Measurements from ENCODE around the gene RTN1. TPM values are rescaled to one million over a fixed set of nuclear protein-coding genes. Genes with fewer than 3 reads are reported as not detected.

The RTN1 gene
- total RNA-seq, 1 donor from 2014 or later, result 2.1 TPM

DNA sequence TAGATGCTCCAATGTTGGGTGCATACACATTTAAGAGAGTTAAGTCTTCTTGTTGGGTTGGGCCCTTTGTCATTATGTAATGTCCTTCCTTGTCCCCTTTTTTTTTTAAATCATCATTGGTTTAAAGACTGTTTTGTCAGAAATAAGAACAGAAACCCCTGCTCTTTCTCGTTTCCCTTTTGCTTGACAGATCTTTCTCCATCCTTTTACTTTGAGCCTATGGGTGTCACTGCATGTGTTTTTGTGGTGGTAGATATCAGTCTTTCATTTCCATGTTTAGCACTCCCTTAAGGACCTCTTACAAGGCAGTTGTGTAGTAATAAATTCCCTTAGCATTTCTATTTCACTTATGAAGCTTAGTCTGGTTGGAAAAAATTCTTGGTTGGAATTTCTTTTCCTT, 47.4 kb downstream of the RTN1 start:
- Mint-ChIP-seq H3K27ac (ENCODE audit: unreplicated experiment) (no peak overlapping the region), H3K9me3 (ENCODE audit: unreplicated experiment) (no peaks in the 10 kb centered on the region)

DNA sequence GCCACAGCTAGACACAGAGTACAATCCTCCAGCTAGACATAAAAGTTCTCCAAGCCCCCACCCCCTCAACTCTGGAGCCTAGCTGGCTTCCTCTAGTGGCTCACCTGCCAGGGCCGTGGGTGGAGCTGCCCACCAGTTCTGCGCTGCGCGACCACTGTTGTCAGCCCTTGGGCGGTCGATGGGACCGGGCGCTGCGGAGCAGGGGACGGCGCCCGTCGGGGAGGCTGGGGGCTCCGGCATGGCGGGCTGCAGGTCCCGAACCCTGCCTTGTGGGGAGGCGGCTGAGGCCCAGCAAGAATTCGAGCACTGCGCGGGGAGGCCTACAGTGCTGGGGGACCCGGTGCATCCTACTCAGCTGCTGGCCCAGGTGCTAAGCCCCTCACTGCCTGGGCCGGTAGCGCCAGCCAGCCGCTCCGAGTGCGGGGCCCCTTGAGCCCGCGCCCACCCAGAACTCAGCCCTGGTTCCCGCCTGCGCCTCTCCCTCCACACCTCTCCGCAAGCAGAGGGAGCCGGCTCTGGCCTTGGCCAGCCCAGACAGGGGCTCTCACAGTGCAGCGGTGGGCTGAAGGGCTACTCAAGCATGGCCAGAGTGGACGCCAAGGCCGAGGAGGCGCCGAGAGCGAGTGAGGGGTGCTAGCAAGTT, 51.0 kb downstream of the RTN1 start:
- no peak overlapping the region for H3K27ac Mint-ChIP-seq (ENCODE audit: unreplicated experiment)
- H3K4me1 Mint-ChIP-seq (ENCODE audit: unreplicated experiment), result no peaks in the 10 kb centered on the region
- H3K4me3 Mint-ChIP-seq (ENCODE audit: unreplicated experiment), result no peak overlapping the region
- no peaks in the 10 kb centered on the region for H3K9me3 Mint-ChIP-seq (ENCODE audit: unreplicated experiment)
- DNase-seq (ENCODE audit: low spot score), result no peak
- no peaks in the 10 kb centered on the region for H3K36me3 Mint-ChIP-seq (ENCODE audit: low read depth, unreplicated experiment)
- TF ChIP-seq, protein P1, sequence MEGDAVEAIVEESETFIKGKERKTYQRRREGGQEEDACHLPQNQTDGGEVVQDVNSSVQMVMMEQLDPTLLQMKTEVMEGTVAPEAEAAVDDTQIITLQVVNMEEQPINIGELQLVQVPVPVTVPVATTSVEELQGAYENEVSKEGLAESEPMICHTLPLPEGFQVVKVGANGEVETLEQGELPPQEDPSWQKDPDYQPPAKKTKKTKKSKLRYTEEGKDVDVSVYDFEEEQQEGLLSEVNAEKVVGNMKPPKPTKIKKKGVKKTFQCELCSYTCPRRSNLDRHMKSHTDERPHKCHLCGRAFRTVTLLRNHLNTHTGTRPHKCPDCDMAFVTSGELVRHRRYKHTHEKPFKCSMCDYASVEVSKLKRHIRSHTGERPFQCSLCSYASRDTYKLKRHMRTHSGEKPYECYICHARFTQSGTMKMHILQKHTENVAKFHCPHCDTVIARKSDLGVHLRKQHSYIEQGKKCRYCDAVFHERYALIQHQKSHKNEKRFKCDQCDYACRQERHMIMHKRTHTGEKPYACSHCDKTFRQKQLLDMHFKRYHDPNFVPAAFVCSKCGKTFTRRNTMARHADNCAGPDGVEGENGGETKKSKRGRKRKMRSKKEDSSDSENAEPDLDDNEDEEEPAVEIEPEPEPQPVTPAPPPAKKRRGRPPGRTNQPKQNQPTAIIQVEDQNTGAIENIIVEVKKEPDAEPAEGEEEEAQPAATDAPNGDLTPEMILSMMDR (IDR thresholded peaks at IDR 0.05; ENCODE audit: unreplicated experiment), result no peak
- no peaks in the 10 kb centered on the region for H3K27me3 Mint-ChIP-seq (ENCODE audit: unreplicated experiment)

More for the DNA sequence above, 47.4 kb downstream of the RTN1 start:
- Mint-ChIP-seq H3K4me3 (ENCODE audit: unreplicated experiment) (no peak overlapping the region), H3K4me1 (ENCODE audit: unreplicated experiment) (peaks cover under 1% of the 10 kb centered on the region), H3K27me3 (ENCODE audit: unreplicated experiment) (peaks cover 1% of the 10 kb centered on the region), H3K36me3 (ENCODE audit: low read depth, unreplicated experiment) (no peaks in the 10 kb centered on the region)
- TF ChIP-seq, protein P1 (IDR thresholded peaks at IDR 0.05; ENCODE audit: unreplicated experiment), result no peak
- no peak for DNase-seq (ENCODE audit: low spot score)

DNA sequence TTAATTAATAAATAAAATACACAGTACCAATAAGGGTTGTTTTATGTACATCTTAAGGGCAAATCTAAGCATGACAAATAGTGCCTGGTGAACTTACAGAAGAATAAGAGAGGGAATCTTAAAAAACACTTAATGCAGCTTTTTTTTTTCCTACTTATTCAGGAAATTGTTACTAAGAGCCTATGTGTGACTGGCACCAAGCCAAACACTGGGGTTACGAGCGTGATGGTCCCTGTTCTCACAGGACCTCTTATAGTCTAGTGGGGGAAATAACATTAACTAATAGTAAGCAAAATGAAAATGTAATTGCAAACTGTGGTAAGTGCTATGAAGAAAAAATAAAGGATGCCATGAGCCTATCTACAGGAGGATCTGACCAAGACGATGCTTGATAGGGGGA, 53.6 kb downstream of the RTN1 start:
- TF ChIP-seq, protein P1 (IDR thresholded peaks at IDR 0.05; ENCODE audit: unreplicated experiment), result no peak
- no peaks in the 10 kb centered on the region for H3K4me1 Mint-ChIP-seq (ENCODE audit: unreplicated experiment)
- no peak for DNase-seq (ENCODE audit: low spot score)
- H3K27me3 Mint-ChIP-seq (ENCODE audit: unreplicated experiment), result peaks cover 1% of the 10 kb centered on the region
- no peak overlapping the region for H3K27ac Mint-ChIP-seq (ENCODE audit: unreplicated experiment)
- no peaks in the 10 kb centered on the region for H3K9me3 Mint-ChIP-seq (ENCODE audit: unreplicated experiment)
- H3K36me3 Mint-ChIP-seq (ENCODE audit: low read depth, unreplicated experiment), result no peaks in the 10 kb centered on the region
- H3K4me3 Mint-ChIP-seq (ENCODE audit: unreplicated experiment), result no peak overlapping the region

DNA sequence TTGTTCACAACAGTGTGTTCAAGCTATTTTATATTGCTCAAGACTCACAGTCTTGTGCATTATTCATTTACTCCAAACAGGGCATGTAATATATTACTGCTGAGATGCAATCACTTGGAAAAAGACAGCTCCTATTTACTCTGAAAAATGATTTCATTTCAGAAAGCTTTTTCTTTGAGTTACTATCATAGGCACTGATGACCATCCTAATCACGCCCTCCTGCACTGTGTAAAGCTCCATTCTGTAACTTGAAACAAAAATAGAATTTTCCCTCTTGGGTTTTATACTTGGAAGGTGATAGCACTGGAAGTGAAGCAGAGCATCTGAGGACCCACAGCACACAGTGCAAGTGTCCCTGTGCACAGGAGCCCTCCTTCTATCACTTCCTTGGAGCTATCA, 55.6 kb downstream of the RTN1 start:
- H3K36me3 Mint-ChIP-seq (ENCODE audit: low read depth, unreplicated experiment), result no peaks in the 10 kb centered on the region
- no peak for DNase-seq (ENCODE audit: low spot score)
- H3K4me3 Mint-ChIP-seq (ENCODE audit: unreplicated experiment), result no peak overlapping the region
- no peaks in the 10 kb centered on the region for H3K9me3 Mint-ChIP-seq (ENCODE audit: unreplicated experiment)
- no peak overlapping the region for H3K27ac Mint-ChIP-seq (ENCODE audit: unreplicated experiment)
- no peaks in the 10 kb centered on the region for H3K4me1 Mint-ChIP-seq (ENCODE audit: unreplicated experiment)
- H3K27me3 Mint-ChIP-seq (ENCODE audit: unreplicated experiment), result peaks cover 1% of the 10 kb centered on the region
- TF ChIP-seq, protein P1 (IDR thresholded peaks at IDR 0.05; ENCODE audit: unreplicated experiment), result no peak

DNA sequence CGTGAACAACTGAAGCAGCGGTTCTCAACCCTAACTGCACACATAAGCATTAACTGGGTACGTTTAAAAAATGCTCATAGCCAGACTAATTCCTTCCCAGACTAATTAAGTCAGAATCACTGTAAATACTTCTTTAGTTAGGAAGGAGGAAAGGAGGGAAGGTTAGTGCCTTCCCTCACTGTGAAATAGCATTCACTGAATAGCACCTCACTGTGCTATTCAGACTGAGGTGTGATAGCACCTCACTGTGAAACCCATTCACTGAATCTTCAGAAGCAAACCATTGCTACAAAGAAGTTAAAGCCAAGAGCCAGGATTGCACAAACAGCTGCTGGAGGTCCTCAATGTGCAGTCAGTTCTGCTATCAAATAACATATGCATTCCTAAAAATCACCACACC, 58.8 kb downstream of the RTN1 start:
- peaks cover 1% of the 10 kb centered on the region for H3K27me3 Mint-ChIP-seq (ENCODE audit: unreplicated experiment)
- DNase-seq (ENCODE audit: low spot score), result no peak
- H3K9me3 Mint-ChIP-seq (ENCODE audit: unreplicated experiment), result peaks cover 6% of the 10 kb centered on the region
- H3K4me1 Mint-ChIP-seq (ENCODE audit: unreplicated experiment), result no peaks in the 10 kb centered on the region
- TF ChIP-seq, protein P1 (IDR thresholded peaks at IDR 0.05; ENCODE audit: unreplicated experiment), result no peak
- H3K36me3 Mint-ChIP-seq (ENCODE audit: low read depth, unreplicated experiment), result no peaks in the 10 kb centered on the region
- H3K27ac Mint-ChIP-seq (ENCODE audit: unreplicated experiment), result no peak overlapping the region
- H3K4me3 Mint-ChIP-seq (ENCODE audit: unreplicated experiment), result no peak overlapping the region
